Measurements from ENCODE around the gene NUDT22. TPM values are rescaled to one million over a fixed set of nuclear protein-coding genes. Genes with fewer than 3 reads are reported as not detected.

NUDT22 gene
- total and polyA plus RNA-seq, 2 donors (not counting 1 experiment from before 2014, with no cell fraction given) = 104 to 139 TPM

GRCh38 chr11:64227405-64227956, 1.4 kb downstream of the NUDT22 start:
- peaks cover 0 to 16% of the 10 kb centered on the region in 2 experiments for H3K36me3 ChIP-seq (replicated peaks in 1 of 2; ENCODE audit: control extremely low read depth in 1 of 2, control insufficient read depth in 1 of 2, extremely low read depth in 1 of 2, insufficient read depth in 2 of 2, low read length in 1 of 2)
- H3K4me1 ChIP-seq (ENCODE audit: control insufficient read depth in 2 of 2, insufficient read depth in 2 of 2, low read length in 2 of 2) = peaks cover 34 to 56% of the 10 kb centered on the region in 2 donors
- peaks cover 29% of the 10 kb centered on the region for H3K79me2 ChIP-seq (ENCODE audit: control insufficient read depth, insufficient read depth, low read length)
- H3K9ac ChIP-seq (ENCODE audit: low read length) = peak overlapping the region; percentile 85
- Mint-ChIP-seq H3K9me3 (ENCODE audit: insufficient read depth) (no peaks in the 10 kb centered on the region), H3K4me1 (peaks cover 56% of the 10 kb centered on the region), H3K27me3 (no peaks in the 10 kb centered on the region), H3K27ac (peak overlapping the region; percentile 93), H3K4me3 (peak overlapping the region; percentile 91)
- H4K20me1 ChIP-seq (ENCODE audit: control insufficient read depth, insufficient read depth, low read length, poor library complexity, severe bottlenecking) = peaks cover 6% of the 10 kb centered on the region
- DNase-seq (no peak), ATAC-seq (ENCODE audit: low read depth) (no peak)
- CTCF ChIA-PET = interaction anchor here (1.5 to 5.2 kb wide), 4 partner anchors 16 to 128 kb away, joined by 4 to 70 read pairs (median 6); partner anchors contain the start of gene FERMT3
- TF ChIP-seq, protein P1, sequence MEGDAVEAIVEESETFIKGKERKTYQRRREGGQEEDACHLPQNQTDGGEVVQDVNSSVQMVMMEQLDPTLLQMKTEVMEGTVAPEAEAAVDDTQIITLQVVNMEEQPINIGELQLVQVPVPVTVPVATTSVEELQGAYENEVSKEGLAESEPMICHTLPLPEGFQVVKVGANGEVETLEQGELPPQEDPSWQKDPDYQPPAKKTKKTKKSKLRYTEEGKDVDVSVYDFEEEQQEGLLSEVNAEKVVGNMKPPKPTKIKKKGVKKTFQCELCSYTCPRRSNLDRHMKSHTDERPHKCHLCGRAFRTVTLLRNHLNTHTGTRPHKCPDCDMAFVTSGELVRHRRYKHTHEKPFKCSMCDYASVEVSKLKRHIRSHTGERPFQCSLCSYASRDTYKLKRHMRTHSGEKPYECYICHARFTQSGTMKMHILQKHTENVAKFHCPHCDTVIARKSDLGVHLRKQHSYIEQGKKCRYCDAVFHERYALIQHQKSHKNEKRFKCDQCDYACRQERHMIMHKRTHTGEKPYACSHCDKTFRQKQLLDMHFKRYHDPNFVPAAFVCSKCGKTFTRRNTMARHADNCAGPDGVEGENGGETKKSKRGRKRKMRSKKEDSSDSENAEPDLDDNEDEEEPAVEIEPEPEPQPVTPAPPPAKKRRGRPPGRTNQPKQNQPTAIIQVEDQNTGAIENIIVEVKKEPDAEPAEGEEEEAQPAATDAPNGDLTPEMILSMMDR (IDR thresholded peaks at IDR 0.05) = no peak
- TF ChIP-seq EZH2 (IDR thresholded peaks at IDR 0.05; ENCODE audit: borderline replicate concordance, insufficient read depth, low read depth, low read length, poor library complexity, severe bottlenecking) = no peak
- peak overlapping the region; percentile 98 for H3K4me2 ChIP-seq (replicated peaks; ENCODE audit: low read depth, low read length, poor library complexity, severe bottlenecking)
- POLR2A ChIA-PET = interaction anchor here (0.5 to 6.3 kb wide), 7 partner anchors 14 to 90 kb away, joined by 3 to 78 read pairs (median 3); partner anchors contain the start of genes ESRRA, FERMT3, FKBP2 and PPP1R14B
- peak overlapping the region; percentile 82 to 86 for H3K27ac ChIP-seq (ENCODE audit: low read length in 2 of 2)
- intact Hi-C loops (cut with micrococcal nuclease) = no loop called here
- H2AFZ ChIP-seq (ENCODE audit: insufficient read depth, low read depth, low read length, poor library complexity, severe bottlenecking) = no peak overlapping the region
- H3K4me3 ChIP-seq (ENCODE audit: control extremely low read depth in 1 of 5, extremely low read depth in 1 of 5, insufficient read depth in 1 of 5, low read depth in 2 of 5, low read length in 4 of 5) = peak overlapping the region; percentile 35 to 97 (median 92)
- no peaks in the 10 kb centered on the region for H3K27me3 ChIP-seq (replicated peaks in 1 of 4; ENCODE audit: control extremely low read depth in 1 of 4, control insufficient read depth in 3 of 4, insufficient read depth in 4 of 4, low read length in 3 of 4)
- 88% methylated on average over 1 of the region's 3 CpGs for WGBS (ENCODE audit: insufficient coverage)
- H3K9me3 ChIP-seq (ENCODE audit: control extremely low read depth in 1 of 3, control insufficient read depth in 2 of 3, insufficient read depth in 1 of 3, low read length in 2 of 3) = no peaks in the 10 kb centered on the region

DNA sequence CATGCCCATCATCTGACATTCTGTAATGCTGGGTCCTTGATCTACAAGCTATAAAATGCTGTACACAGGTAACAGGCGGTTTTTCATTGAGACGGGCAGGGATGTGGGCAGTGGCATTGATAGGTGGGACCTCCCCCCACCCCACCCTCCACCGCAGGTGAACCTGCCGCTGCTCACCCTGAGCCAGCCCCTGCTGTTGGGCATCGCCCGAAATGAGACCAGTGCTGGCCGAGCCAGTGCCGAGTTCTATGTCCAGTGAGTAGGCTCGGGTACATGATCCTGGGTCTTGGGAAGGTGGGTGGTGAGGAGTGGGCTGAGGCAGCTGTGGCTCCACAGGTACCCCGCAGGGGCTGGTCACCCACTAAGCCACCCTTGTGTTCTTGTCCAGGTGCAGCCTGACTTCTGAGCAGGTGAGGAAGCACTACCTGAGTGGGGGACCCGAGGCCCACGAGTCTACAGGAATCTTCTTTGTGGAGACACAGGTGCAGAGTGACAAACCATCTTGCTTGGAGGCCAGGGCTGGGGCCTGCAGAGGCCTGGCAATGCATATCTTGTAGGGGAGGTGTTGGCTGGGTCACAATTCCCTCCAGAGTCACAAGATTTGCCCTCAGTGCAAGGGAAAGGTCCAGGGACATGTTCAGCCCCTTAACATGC, 3.1 kb downstream of the NUDT22 start:
- intact Hi-C loops (cut with micrococcal nuclease) = no loop called here
- 88% methylated on average over 4 of the region's 12 CpGs for WGBS (ENCODE audit: insufficient coverage)
- peak overlapping the region; percentile 84 for H3K27ac ChIP-seq (ENCODE audit: low read length in 2 of 2)
- H3K4me2 ChIP-seq (replicated peaks; ENCODE audit: low read depth, low read length, poor library complexity, severe bottlenecking) = peak overlapping the region; percentile 99
- DNase-seq = no peak
- H3K9me3 ChIP-seq (ENCODE audit: control extremely low read depth in 1 of 3, control insufficient read depth in 2 of 3, insufficient read depth in 1 of 3, low read length in 2 of 3) = no peaks in the 10 kb centered on the region
- H3K4me1 ChIP-seq (ENCODE audit: control insufficient read depth in 2 of 2, insufficient read depth in 2 of 2, low read length in 2 of 2) = peaks cover 42 to 70% of the 10 kb centered on the region in 2 donors
- H3K36me3 ChIP-seq (replicated peaks in 1 of 2; ENCODE audit: control extremely low read depth in 1 of 2, control insufficient read depth in 1 of 2, extremely low read depth in 1 of 2, insufficient read depth in 2 of 2, low read length in 1 of 2) = peaks cover 0 to 2% of the 10 kb centered on the region in 2 experiments
- H4K20me1 ChIP-seq (ENCODE audit: control insufficient read depth, insufficient read depth, low read length, poor library complexity, severe bottlenecking) = peaks cover 12% of the 10 kb centered on the region
- H3K79me2 ChIP-seq (ENCODE audit: control insufficient read depth, insufficient read depth, low read length) = peaks cover 29% of the 10 kb centered on the region
- H3K27me3 ChIP-seq (replicated peaks in 1 of 4; ENCODE audit: control extremely low read depth in 1 of 4, control insufficient read depth in 3 of 4, insufficient read depth in 4 of 4, low read length in 3 of 4) = no peaks in the 10 kb centered on the region
- Mint-ChIP-seq H3K27ac (peak overlapping the region; percentile 97), H3K9me3 (ENCODE audit: insufficient read depth) (no peaks in the 10 kb centered on the region), H3K4me1 (peaks cover 58% of the 10 kb centered on the region), H3K4me3 (peak overlapping the region; percentile 95), H3K27me3 (no peaks in the 10 kb centered on the region)
- ATAC-seq (ENCODE audit: low read depth) = no peak
- no peak overlapping the region for H3K4me3 ChIP-seq (ENCODE audit: control extremely low read depth in 1 of 5, extremely low read depth in 1 of 5, insufficient read depth in 1 of 5, low read depth in 2 of 5, low read length in 4 of 5)
- H2AFZ ChIP-seq (ENCODE audit: insufficient read depth, low read depth, low read length, poor library complexity, severe bottlenecking) = no peak overlapping the region
- TF ChIP-seq EZH2 (IDR thresholded peaks at IDR 0.05; ENCODE audit: borderline replicate concordance, insufficient read depth, low read depth, low read length, poor library complexity, severe bottlenecking) = no peak
- TF ChIP-seq, protein P1 (IDR thresholded peaks at IDR 0.05) = no peak
- no peak overlapping the region for H3K9ac ChIP-seq (ENCODE audit: low read length)
- POLR2A ChIA-PET = interaction anchor here (0.6 to 6.3 kb wide), 5 partner anchors 12 to 389 kb away, joined by 3 to 78 read pairs (median 7); partner anchors contain the start of genes FERMT3, FKBP2 and PRDX5
- CTCF ChIA-PET = interaction anchor here (1.0 to 1.6 kb wide), 3 partner anchors 16 to 25 kb away, joined by 3 to 6 read pairs (median 5); no protein-coding TSS in a partner anchor
